HG03135 (cell line): ENCODE data around the gene SYK.

Experiments used
- ATAC-seq: cut with Tn5 transposase; IDR thresholded peaks from one replicate; pipeline ENCODE4 v1.9.1; 2021; ENCODE audit warnings: mild to moderate bottlenecking, moderate library complexity; ENCODE audit not compliant: unreplicated experiment

Gene SYK

DNA sequence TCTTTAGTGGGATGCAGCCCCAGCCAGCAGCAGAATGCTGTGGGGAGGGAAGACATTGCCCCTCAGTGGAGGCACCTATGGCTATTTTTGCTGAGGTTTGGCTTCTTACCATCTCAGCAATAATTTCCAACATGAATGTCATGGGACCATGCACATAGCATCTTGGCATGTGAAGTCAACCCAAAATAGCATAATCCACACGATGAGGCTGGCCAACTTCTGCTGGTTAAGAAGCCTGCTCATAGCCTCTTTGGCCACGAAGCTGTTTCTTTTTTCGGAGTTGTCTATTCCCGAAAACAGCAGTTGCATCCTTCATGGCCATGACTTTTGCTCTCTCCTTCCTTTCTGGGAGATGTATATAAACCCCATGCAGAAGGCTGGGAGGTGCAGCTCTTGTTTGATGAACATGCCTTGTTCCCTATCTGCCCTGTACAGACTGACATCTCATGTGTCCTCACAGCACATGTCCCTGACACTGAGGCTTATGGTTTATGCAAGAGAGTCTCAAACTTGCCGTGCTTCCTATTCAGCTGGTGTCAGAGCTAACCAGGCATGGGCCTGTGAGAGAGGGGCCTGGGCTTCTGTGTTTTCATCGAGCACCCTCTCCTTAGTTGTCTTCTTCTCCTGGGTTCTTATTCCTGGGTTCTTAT lies 45.3 kb downstream of the SYK start:
- no peak for ATAC-seq

DNA sequence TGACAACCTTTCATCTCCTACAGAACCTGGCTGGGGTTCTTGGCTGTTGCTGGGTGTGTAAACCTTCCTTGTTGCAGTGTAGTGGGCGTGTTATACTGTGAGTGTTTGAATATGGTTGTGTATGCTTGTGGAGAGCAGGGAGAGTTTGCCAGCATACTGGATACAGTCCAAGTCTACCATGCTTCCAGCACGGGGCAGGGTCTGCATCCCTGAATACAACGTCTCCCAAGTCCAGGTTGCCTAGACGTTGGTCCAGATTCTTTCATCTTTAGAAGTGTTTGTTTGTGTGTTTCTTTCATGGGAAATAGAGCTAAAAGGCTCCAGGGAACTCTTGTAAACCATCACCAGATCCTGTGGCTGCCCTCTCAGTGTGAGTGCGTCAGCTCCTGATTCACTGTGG lies 46.4 kb downstream of the SYK start:
- no peak for ATAC-seq

DNA sequence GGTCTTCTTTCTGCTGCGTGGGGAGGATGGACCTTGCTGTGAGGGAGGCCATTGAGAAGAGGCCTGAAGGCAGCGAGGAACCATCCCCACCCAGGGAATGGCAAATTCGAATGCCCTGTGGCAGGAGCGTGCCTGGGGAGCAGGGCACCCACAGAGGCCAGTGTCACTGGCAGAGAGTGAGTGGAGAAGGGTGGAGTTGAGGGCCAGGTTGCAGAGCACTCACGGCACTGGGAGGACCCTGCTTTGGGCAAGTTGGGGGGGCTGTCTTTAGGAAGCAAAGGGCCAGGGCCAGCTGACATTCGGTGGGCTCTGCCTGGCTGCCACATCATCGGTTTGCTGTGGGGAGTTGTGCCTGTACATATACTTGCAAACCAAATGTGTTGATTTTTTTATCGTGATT lies 47.2 kb downstream of the SYK start:
- ATAC-seq = no peak

DNA sequence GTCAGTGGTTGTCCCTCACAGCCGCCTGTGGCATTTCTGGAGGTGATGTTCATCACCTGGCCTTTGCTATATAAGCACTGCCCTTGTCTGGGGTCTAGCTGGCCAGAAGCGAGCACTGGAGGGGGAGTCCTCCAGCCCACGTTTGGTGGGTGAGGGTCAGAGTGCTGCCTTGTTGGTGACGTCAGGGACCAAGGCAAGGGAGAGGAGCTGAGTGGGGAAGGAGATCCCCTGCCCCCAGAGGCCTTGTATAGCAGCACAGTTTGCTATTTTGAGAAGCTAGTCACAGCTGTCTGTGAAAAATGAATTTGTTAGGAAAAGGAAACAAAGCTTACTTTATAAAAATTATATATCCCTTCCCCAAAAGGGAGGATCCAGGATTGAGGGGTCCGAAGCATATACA lies 49.8 kb downstream of the SYK start:
- no peak for ATAC-seq

DNA sequence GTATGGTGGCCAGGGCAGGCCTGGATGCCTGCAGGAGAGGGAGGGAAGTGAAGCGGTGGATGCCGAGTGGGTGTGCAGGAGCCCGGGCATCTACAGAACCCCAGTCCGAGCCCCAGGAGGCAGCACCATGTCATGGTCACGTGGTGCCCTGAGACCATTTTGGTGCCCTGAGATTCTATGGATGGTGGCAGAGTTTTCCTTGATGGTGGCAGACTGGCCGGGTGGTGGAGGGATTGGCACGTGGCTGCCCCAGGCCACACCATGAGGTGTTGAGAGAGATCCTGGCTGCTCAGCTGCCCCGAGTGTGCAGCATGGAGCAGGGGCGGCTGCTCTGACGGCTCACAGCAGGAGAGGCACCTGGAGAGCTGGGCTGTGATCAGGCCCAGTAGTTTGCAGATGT lies 52.3 kb downstream of the SYK start:
- no peak for ATAC-seq

DNA sequence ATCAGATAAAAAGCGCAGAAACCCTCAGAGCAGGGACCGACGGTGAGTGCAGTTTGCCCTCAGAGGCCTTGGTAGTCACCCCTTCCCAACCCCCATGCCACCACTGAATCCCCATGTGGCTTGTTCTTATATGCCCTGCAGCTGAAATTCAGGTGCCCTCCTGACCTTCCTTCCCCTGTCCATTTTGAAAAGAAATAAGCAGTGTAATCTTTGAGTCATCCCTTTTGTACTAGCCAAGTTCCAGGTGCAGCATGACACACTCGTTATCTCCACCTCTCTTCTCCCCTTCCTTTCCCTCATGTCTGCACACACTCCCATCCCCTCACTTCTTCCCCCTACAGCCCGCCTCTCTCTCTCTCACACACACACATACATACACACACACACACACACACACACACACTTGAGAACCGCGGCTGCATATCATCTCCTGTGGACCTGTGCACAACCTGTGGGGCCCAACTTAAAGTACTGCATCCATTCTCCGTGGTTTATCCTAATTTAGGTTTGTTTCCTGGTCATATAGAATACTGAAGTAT lies 53.1 kb downstream of the SYK start:
- ATAC-seq = no peak

DNA sequence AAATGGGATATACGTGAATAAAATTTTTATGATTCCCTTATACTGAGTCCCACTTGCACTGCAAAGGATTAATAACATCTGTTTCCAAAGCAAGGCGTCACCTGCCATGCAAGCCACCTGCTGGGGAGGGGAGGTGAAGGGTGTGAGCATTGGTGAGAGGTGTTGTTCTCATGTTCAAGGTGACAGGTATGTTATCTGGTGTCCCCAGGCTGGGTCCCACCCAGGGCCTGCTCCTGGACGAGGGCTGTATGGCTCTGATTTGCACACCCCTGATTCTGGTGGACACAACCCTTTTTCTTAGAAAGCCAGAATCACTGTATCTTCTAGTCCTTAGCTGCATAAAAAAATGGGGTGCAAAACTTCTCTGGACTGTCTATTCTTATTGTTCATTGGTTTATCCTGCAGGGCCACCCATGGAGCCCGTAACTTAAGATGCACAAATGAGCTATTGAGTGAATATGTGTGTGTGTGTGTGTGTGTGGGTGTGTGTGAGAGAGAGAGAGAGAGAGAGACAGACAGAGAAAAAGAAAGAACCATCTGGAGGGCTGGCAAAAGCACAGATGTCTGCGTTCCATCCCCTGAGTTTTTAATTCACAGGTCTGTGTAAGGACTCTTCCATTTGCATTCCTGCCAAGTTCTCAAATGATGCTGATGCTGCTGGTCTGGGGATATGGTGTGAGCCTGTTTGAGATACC lies 53.7 kb downstream of the SYK start:
- no peak for ATAC-seq

DNA sequence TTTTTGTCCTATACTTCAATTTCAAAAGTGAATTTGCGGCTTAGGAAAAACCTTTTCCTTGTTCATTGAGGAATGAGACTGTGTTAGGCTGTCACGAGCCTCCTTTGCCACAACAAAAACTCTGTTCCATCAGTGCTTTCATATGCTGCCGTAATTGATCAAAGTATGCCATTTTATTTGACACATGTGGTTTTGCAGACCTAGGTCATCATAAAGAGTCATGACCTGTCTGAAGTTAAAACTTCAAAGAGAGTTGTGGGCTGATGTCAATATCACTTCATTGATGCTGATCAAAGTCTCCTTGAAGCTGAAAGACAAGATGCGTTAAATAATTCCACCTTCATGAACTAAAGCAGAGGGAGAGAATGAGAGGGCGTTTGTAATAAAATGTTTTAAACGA lies 55.5 kb downstream of the SYK start:
- no peak for ATAC-seq

DNA sequence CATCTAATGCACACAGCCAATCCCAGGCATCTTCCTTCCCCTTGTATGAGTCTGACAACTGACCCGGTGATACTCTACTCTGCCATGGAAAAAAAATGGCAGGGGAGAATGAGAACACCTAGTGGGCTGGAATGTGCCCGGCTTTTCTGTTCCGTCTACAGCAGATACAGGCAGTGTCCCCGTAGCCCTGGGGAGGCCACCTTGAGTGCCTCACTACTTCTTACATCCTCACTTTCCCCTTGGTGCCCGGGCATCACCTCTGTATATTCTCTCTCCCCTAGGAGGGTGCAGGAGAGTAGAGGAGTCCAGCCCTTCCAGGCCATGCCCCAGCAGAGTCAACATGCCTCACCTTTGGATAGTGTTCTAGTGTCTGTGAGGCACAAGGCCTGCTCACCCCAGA lies 56.2 kb downstream of the SYK start:
- ATAC-seq = no peak

DNA sequence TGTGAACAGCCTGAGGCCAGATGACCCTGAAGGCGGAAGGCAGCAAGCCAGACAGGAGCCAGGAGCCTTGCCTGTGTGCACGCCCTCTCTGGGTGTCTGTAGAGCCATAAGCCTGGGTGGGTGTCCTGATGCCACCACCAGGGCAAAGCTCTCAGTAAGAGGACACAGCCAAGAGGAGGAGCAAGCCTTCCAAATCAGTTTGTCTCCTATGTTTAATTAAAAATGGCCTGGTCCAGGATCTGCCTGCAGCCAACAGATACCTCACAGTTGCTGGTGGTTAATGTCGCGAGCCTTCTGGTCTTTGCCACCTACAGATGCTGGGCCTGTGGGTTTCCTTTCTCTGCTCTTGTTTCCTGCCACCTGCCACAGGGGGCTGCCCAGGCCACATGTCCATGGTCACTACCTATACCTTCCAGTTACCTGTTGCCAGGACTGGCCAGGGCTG lies 56.9 kb downstream of the SYK start:
- no peak for ATAC-seq

DNA sequence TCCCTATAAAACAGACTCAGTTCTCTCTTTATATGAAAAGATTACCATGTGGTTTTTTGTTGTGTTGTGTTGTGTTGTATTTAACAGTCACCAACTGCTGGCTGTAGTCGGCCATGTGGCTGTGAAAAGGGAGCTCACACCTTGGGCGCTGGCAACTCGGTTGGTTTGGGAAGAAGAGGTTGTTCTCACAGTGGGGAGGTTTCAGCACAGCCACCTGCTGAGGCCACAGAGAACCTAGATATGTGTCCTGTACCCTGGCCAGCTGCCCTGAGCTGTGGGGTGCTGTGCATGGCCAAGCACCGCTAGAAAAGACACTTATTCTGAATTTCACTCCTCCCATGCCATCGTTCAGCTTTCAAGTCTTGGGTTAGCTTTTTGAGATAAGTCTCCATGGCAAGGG lies 58.8 kb downstream of the SYK start:
- ATAC-seq = no peak

DNA sequence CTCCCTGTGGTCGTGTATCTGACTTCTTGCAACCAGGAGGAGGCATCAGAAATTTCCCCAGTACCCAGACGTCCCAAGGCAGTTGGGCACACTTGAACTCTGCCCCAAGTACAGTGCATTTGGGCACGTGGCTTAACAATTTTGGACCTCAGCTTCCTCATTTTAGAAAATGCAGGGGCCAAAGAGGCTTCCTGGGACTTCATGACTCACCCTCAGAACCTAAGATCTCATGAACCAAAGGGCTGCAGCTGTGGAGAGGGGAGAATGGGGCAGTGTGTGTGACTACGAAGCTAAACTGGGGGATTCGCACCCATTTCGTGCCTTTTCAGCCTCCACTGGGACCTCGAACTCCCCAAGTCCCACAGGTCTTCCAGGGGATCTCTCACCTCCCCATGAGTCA lies 59.2 kb downstream of the SYK start:
- no peak for ATAC-seq

DNA sequence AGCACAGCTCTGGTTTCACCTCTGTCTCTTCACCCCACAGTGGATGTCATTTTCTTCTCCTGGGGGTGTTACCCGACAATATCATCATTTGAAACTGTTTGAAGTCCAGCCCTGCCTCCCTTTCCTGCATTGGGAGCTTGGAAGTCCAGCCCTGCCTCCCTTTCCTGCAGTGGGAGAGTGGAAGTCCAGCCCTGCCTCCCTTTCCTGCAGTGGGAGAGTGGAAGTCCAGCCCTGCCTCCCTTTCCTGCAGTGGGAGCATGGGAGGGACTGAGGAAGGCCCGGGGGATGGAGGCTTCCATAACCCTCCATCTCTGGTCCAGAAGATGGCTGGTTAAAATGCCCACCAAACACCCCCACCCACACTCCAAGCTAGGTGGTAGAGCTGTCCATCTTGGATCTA lies 59.8 kb downstream of the SYK start:
- no peak for ATAC-seq

DNA sequence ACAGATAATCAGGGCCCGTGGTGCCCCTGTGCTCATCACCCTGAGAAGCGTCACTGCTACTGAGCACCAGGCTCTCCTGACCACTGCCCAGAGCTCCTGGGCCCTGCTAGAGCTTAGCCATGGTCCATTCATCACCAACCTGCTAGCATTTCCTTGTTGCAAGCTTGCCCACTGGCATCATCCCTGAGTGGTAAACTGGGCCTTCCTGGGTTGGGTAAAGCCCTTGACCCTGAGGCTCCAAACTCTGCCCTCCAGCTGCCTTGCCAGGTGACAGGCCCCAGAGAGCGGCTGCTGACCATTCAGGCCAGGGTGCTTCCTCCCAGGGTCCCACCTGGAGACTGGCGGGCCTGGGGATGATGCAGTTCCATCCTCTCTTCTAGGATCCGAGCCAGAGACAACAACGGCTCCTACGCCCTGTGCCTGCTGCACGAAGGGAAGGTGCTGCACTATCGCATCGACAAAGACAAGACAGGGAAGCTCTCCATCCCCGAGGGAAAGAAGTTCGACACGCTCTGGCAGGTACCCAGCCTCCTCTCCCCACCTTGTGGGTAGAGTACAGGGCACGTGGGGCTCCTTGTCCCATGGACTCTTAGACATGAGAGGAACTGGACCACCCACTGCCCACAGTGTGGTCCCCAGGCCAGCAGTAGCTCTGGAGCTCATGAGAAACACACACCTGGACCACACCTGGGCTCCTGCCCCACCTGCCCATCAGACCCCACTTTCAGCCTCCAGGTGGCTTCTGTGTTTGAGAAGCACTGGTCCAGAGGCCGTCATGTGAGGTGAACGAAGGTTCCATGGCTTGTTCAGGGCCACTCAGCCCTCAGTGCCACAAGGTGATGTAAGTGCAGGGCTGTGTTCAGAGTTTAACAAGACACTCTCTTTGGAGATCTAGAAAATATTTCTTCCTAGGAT lies 60.5 kb downstream of the SYK start:
- ATAC-seq = no peak

DNA sequence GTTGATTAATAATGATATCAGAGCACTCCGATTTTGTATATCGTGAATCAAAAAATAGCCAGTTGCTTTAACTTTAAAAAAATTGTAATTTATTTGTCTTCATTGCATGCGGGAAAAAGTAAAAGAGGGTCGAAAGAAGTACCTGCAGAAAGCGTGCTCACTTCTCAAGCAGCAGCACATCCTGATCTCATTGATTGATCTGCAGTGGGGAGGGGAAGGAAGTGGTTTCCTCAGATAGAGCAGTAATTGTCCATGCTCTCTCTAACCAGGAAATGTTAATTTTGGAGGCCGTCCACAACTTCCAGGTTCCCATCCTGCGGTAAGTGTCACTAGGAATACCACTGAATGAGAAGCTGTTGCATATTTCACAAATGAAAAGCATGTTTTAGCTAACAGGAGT lies 63.2 kb downstream of the SYK start:
- no peak for ATAC-seq

DNA sequence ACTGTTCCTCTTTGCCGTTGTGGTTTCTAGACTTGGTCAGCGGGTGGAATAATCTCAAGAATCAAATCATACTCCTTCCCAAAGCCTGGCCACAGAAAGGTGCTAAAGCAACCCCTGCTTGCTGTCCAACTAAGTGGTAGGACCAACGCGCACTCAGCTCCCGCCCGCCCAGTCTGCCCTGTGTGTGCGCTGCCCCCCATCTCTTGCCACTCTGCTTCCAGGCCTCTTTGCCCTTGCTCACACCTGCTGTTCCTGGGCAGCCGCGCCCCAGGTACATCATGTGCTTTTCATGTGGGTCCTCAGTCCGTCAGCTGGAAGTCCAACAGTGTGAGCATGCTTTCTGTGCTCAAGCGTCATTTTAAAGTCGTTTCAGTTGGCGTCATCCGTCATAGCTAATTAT lies 65.5 kb downstream of the SYK start:
- no peak for ATAC-seq

DNA sequence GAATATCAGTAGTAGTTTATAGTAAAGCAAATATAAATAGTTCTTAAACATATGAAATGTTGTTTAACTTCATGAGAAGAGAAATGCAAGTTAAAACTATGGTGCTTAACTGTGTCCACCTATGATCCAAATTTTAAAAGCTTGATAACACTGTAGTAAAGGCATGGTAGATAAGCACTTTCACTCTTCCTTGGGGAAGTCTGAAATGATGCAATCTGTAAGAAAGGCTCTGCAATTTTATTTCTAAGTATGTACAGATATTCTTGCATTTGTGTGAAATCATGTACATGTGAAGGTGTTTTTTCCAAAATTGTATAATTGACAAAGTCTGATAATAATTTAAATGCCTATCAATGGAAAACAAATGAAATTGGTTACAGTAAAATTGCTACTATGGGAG lies 66.9 kb downstream of the SYK start:
- ATAC-seq = no peak

DNA sequence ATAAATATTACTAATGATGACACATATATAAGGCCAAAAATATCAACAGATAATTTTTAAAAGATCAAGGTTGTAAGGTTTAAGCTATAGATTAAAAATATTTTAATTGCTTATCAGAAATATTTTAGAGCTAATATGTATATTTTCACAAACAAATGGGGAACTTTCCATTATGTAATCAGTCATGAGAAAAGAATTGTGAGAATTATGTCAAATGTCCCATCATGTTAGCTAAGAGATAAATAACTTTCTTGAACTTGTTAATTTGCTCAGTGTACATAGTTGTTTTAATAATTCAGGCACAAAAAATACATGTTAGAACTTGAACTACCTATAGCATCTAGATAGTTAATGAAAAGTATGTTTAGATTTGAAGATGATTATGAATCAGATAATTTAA lies 67.7 kb downstream of the SYK start:
- ATAC-seq = no peak

DNA sequence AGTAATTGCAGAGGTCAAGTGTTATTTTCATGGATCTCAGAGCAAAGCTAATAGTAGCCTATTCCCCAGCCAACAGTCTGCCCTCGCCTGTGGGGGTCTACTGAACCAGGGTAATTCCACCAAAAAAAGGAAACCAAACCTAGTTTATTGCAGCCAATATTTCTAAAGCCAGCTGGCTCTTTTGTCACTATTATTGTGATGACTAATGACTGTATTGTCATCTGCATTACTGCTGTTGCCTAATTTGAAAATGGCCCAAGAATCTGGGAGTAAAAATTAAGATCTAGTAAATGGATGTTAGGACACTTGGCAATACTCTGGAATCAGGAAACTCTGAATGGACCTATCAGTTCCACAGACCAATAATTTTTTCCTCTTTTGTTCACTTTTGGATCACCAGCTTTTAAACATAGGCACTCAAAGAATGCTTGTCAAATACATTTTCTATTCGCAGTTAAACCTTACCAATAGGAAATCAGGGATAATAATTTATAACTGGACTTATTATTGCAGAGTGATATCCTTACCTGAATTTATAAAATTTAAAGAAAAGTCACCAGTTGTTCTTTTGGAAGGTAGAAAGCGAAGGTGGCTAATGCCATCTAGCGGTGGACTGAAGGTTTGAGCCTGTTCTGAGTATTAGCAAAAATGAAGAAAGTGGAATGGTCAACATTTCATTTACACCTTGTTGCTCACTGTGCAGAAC lies 69.2 kb downstream of the SYK start:
- no peak for ATAC-seq

DNA sequence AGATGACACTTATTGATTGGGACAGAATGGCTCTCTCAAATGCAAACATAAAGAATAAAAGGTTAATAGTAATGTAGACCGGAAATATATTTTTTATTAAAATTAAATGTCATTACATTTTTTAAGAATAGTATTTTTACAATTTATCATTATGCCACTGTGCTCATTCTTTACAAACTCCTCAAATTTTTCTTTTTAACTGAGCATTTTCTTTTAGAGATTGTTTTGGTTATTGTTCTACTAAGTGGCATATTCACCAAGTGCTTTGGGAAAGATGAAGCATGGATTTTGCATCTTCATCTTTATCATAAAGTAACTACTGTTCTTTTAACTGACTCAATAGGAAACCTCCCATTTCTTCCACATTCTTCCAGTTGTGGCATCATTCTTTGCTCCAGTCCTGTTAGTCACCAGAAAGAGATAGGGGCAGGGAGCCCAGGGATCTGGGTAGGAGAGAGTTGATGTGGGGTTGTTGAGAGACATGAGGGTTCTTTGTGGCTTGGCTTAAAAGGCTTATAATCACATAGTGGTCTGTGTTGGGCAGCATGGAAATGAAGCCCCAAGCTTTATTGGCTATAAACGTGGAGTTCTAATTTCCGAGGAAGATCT lies 69.8 kb downstream of the SYK start:
- no peak for ATAC-seq
